ENCODE results near the gene ASXL2. TPM values are rescaled to one million over a fixed set of nuclear protein-coding genes. Genes with fewer than 3 reads are reported as not detected.
"Not testable (repeated sequence)": the region's sequence is repeated elsewhere in the genome, so short reads cannot be mapped to it uniquely, and the experiment has no call there.

Gene ASXL2
- polyA plus RNA-seq, 2 donors = 1.9 to 2.7 TPM

- Histone ChIP-seq H3K4me3 (ENCODE audit: low read depth in 1 of 2, low read length in 2 of 2) (peak overlapping the region in 1 of 2 donors; percentile 13), H3K4me1 (ENCODE audit: control insufficient read depth in 2 of 2, insufficient read depth in 2 of 2, low read length in 1 of 2) (no peaks in the 10 kb centered on the region), H3K27me3 (ENCODE audit: control insufficient read depth in 1 of 2, insufficient read depth in 2 of 2, low read length in 2 of 2) (no peaks in the 10 kb centered on the region), H3K36me3 (ENCODE audit: control insufficient read depth in 2 of 2, insufficient read depth in 2 of 2, low read length in 1 of 2) (no peaks in the 10 kb centered on the region), H3K9me3 (ENCODE audit: control insufficient read depth in 2 of 2, insufficient read depth in 1 of 2, low read depth in 1 of 2, low read length in 1 of 2) (no peaks in the 10 kb centered on the region), H3K27ac (ENCODE audit: low read depth in 2 of 2, low read length in 1 of 2) (no peak overlapping the region)
- WGBS, 2 donors = 18 to 22% methylated on average over 12 of the region's 12 CpGs
These were observed 166.5 kb downstream of the ASXL2 start for GRCh38 chr2:25711675-25712354.

GRCh38 chr2:25710750-25711149 is 167.5 kb downstream of the ASXL2 start:
- no peak overlapping the region for H3K4me3 ChIP-seq (ENCODE audit: low read depth in 1 of 2, low read length in 2 of 2)
- H3K27ac ChIP-seq (ENCODE audit: low read depth in 2 of 2, low read length in 1 of 2) = no peak overlapping the region
- WGBS, 2 donors = 85 to 94% methylated on average over 3 of the region's 3 CpGs
- no peaks in the 10 kb centered on the region for H3K9me3 ChIP-seq (ENCODE audit: control insufficient read depth in 2 of 2, insufficient read depth in 1 of 2, low read depth in 1 of 2, low read length in 1 of 2)
- H3K36me3 ChIP-seq (ENCODE audit: control insufficient read depth in 2 of 2, insufficient read depth in 2 of 2, low read length in 1 of 2) = no peaks in the 10 kb centered on the region
- no peaks in the 10 kb centered on the region for H3K4me1 ChIP-seq (ENCODE audit: control insufficient read depth in 2 of 2, insufficient read depth in 2 of 2, low read length in 1 of 2)
- no peaks in the 10 kb centered on the region for H3K27me3 ChIP-seq (ENCODE audit: control insufficient read depth in 1 of 2, insufficient read depth in 2 of 2, low read length in 2 of 2)

- Histone ChIP-seq H3K4me3 (ENCODE audit: low read depth in 1 of 2, low read length in 2 of 2) (no peak overlapping the region), H3K9me3 (ENCODE audit: control insufficient read depth in 2 of 2, insufficient read depth in 1 of 2, low read depth in 1 of 2, low read length in 1 of 2) (no peaks in the 10 kb centered on the region), H3K36me3 (ENCODE audit: control insufficient read depth in 2 of 2, insufficient read depth in 2 of 2, low read length in 1 of 2) (no peaks in the 10 kb centered on the region), H3K27ac (ENCODE audit: low read depth in 2 of 2, low read length in 1 of 2) (no peak overlapping the region), H3K27me3 (ENCODE audit: control insufficient read depth in 1 of 2, insufficient read depth in 2 of 2, low read length in 2 of 2) (no peaks in the 10 kb centered on the region), H3K4me1 (ENCODE audit: control insufficient read depth in 2 of 2, insufficient read depth in 2 of 2, low read length in 1 of 2) (no peaks in the 10 kb centered on the region)
- 88 to 89% methylated on average over 2 of the region's 2 CpGs for WGBS, 2 donors
These were observed 168.9 kb downstream of the ASXL2 start for GRCh38 chr2:25709349-25709748.

- no peaks in the 10 kb centered on the region for H3K36me3 ChIP-seq (ENCODE audit: control insufficient read depth in 2 of 2, insufficient read depth in 2 of 2, low read length in 1 of 2)
- no peaks in the 10 kb centered on the region for H3K9me3 ChIP-seq (ENCODE audit: control insufficient read depth in 2 of 2, insufficient read depth in 1 of 2, low read depth in 1 of 2, low read length in 1 of 2)
- H3K4me1 ChIP-seq (ENCODE audit: control insufficient read depth in 2 of 2, insufficient read depth in 2 of 2, low read length in 1 of 2) = no peaks in the 10 kb centered on the region
- H3K4me3 ChIP-seq (ENCODE audit: low read depth in 1 of 2, low read length in 2 of 2) = no peak overlapping the region
- no peak overlapping the region for H3K27ac ChIP-seq (ENCODE audit: low read depth in 2 of 2, low read length in 1 of 2)
- H3K27me3 ChIP-seq (ENCODE audit: control insufficient read depth in 1 of 2, insufficient read depth in 2 of 2, low read length in 2 of 2) = no peaks in the 10 kb centered on the region
- WGBS, 2 donors = 58 to 69% methylated on average over 5 of the region's 5 CpGs
These were observed 170.2 kb downstream of the ASXL2 start for GRCh38 chr2:25707927-25708590.

GRCh38 chr2:25705575-25705974 is 172.7 kb downstream of the ASXL2 start:
- not testable (repeated sequence) for H3K27me3 ChIP-seq (ENCODE audit: control insufficient read depth in 1 of 2, insufficient read depth in 2 of 2, low read length in 2 of 2); H3K9me3 ChIP-seq (ENCODE audit: control insufficient read depth in 2 of 2, insufficient read depth in 1 of 2, low read depth in 1 of 2, low read length in 1 of 2); H3K36me3 ChIP-seq (ENCODE audit: control insufficient read depth in 2 of 2, insufficient read depth in 2 of 2, low read length in 1 of 2); H3K4me1 ChIP-seq (ENCODE audit: control insufficient read depth in 2 of 2, insufficient read depth in 2 of 2, low read length in 1 of 2); H3K27ac ChIP-seq (ENCODE audit: low read depth in 2 of 2, low read length in 1 of 2); H3K4me3 ChIP-seq (ENCODE audit: low read depth in 1 of 2, low read length in 2 of 2)
- WGBS, 2 donors = 94% methylated on average over 27 to 33 of the region's 33 CpGs

GRCh38 chr2:25701801-25702200 is 176.5 kb downstream of the ASXL2 start:
- H3K9me3 ChIP-seq (ENCODE audit: control insufficient read depth in 2 of 2, insufficient read depth in 1 of 2, low read depth in 1 of 2, low read length in 1 of 2) = no peaks in the 10 kb centered on the region
- WGBS, 2 donors = 90 to 93% methylated on average over 9 of the region's 9 CpGs
- no peak overlapping the region for H3K4me3 ChIP-seq (ENCODE audit: low read depth in 1 of 2, low read length in 2 of 2)
- H3K27ac ChIP-seq (ENCODE audit: low read depth in 2 of 2, low read length in 1 of 2) = no peak overlapping the region
- H3K27me3 ChIP-seq (ENCODE audit: control insufficient read depth in 1 of 2, insufficient read depth in 2 of 2, low read length in 2 of 2) = no peaks in the 10 kb centered on the region
- peaks cover 0 to 3% of the 10 kb centered on the region in 2 donors for H3K4me1 ChIP-seq (ENCODE audit: control insufficient read depth in 2 of 2, insufficient read depth in 2 of 2, low read length in 1 of 2)
- no peaks in the 10 kb centered on the region for H3K36me3 ChIP-seq (ENCODE audit: control insufficient read depth in 2 of 2, insufficient read depth in 2 of 2, low read length in 1 of 2)

- H3K4me1 ChIP-seq (ENCODE audit: control insufficient read depth in 2 of 2, insufficient read depth in 2 of 2, low read length in 1 of 2) = peaks cover 0 to 3% of the 10 kb centered on the region in 2 donors
- no peaks in the 10 kb centered on the region for H3K36me3 ChIP-seq (ENCODE audit: control insufficient read depth in 2 of 2, insufficient read depth in 2 of 2, low read length in 1 of 2)
- H3K27me3 ChIP-seq (ENCODE audit: control insufficient read depth in 1 of 2, insufficient read depth in 2 of 2, low read length in 2 of 2) = no peaks in the 10 kb centered on the region
- no peak overlapping the region for H3K4me3 ChIP-seq (ENCODE audit: low read depth in 1 of 2, low read length in 2 of 2)
- 25 to 26% methylated on average over 6 of the region's 6 CpGs for WGBS, 2 donors
- no peaks in the 10 kb centered on the region for H3K9me3 ChIP-seq (ENCODE audit: control insufficient read depth in 2 of 2, insufficient read depth in 1 of 2, low read depth in 1 of 2, low read length in 1 of 2)
- H3K27ac ChIP-seq (ENCODE audit: low read depth in 2 of 2, low read length in 1 of 2) = no peak overlapping the region
These were observed 178.0 kb downstream of the ASXL2 start for GRCh38 chr2:25700221-25700660.

GRCh38 chr2:25699216-25699615 is 179.1 kb downstream of the ASXL2 start:
- Histone ChIP-seq H3K36me3 (ENCODE audit: control insufficient read depth in 2 of 2, insufficient read depth in 2 of 2, low read length in 1 of 2) (no peaks in the 10 kb centered on the region), H3K27ac (ENCODE audit: low read depth in 2 of 2, low read length in 1 of 2) (no peak overlapping the region), H3K9me3 (ENCODE audit: control insufficient read depth in 2 of 2, insufficient read depth in 1 of 2, low read depth in 1 of 2, low read length in 1 of 2) (no peaks in the 10 kb centered on the region), H3K4me3 (ENCODE audit: low read depth in 1 of 2, low read length in 2 of 2) (no peak overlapping the region), H3K27me3 (ENCODE audit: control insufficient read depth in 1 of 2, insufficient read depth in 2 of 2, low read length in 2 of 2) (no peaks in the 10 kb centered on the region), H3K4me1 (ENCODE audit: control insufficient read depth in 2 of 2, insufficient read depth in 2 of 2, low read length in 1 of 2) (peaks cover 0 to 3% of the 10 kb centered on the region in 2 donors)
- 78 to 83% methylated on average over 7 of the region's 7 CpGs for WGBS, 2 donors

- H3K4me1 ChIP-seq (ENCODE audit: control insufficient read depth in 2 of 2, insufficient read depth in 2 of 2, low read length in 1 of 2) = peaks cover 0 to 3% of the 10 kb centered on the region in 2 donors
- H3K4me3 ChIP-seq (ENCODE audit: low read depth in 1 of 2, low read length in 2 of 2) = no peak overlapping the region
- no peak overlapping the region for H3K27ac ChIP-seq (ENCODE audit: low read depth in 2 of 2, low read length in 1 of 2)
- no peaks in the 10 kb centered on the region for H3K9me3 ChIP-seq (ENCODE audit: control insufficient read depth in 2 of 2, insufficient read depth in 1 of 2, low read depth in 1 of 2, low read length in 1 of 2)
- H3K27me3 ChIP-seq (ENCODE audit: control insufficient read depth in 1 of 2, insufficient read depth in 2 of 2, low read length in 2 of 2) = no peaks in the 10 kb centered on the region
- H3K36me3 ChIP-seq (ENCODE audit: control insufficient read depth in 2 of 2, insufficient read depth in 2 of 2, low read length in 1 of 2) = no peaks in the 10 kb centered on the region
These were observed 179.5 kb downstream of the ASXL2 start for GRCh38 chr2:25698752-25699151.

Measured in esophagus (tissue), 2 donors.